Activated CD4-positive, alpha-beta T cell treated with anti-CD3 and anti-CD28 coated beads, Interleukin-2, amount 10 ng/mL, durations not matched to agents 7 days and 5 days (primary cell): ENCODE data around the gene KLHDC1. TPM values are rescaled to one million over a fixed set of nuclear protein-coding genes. Genes with fewer than 3 reads are reported as not detected.

ENCODE experiments used
- total RNA-seq, 2 experiments: library from RNA; stranded (reverse); gene quantifications; one replicate each; pipeline ENCODE4 v1.2.3, GENCODE V29; 2021

The KLHDC1 gene
- total RNA-seq, 2 experiments from 2014 or later = 2.4 to 2.5 TPM

Other genes with a start within 250 kb of the KLHDC1 start
- 1,000 to 10,000 TPM in 1 of 2 experiments, 100 to 1,000 TPM in 1; 860 to 1,679 TPM for gene RPS29, start 106.7 kb upstream of the KLHDC1 start, total RNA-seq
- gene LRR1, start 94.2 kb upstream of the KLHDC1 start, total RNA-seq = 10 to 100 TPM; 45.5 to 53.2 TPM
- gene RPL36AL, start 72.5 kb upstream of the KLHDC1 start, total RNA-seq = 100 to 1,000 TPM; 249 to 262 TPM
- 10 to 100 TPM; 53.1 to 57.3 TPM for gene MGAT2, start 72.3 kb upstream of the KLHDC1 start, total RNA-seq
- gene DNAAF2, start 57.9 kb upstream of the KLHDC1 start, total RNA-seq = 1 to 10 TPM; 5.1 to 5.2 TPM
- gene POLE2, start 4.9 kb upstream of the KLHDC1 start, total RNA-seq = 10 to 100 TPM; 32.3 to 35.7 TPM
- 10 to 100 TPM; 28.7 to 31.5 TPM for gene KLHDC2, start 75.0 kb downstream of the KLHDC1 start, total RNA-seq
- gene NEMF, start 159.7 kb downstream of the KLHDC1 start, total RNA-seq = 10 to 100 TPM; 76.7 to 89.1 TPM
- 100 to 1,000 TPM; 160 to 165 TPM for gene ARF6, start 200.0 kb downstream of the KLHDC1 start, total RNA-seq